ENCODE data around the gene MYL12B.
"Not testable (repeated sequence)": the region's sequence is repeated elsewhere in the genome, so short reads cannot be mapped to it uniquely, and the experiment has no call there.

Gene MYL12B

GRCh38 chr18:3305354-3305762 is 43.4 kb downstream of the MYL12B start:
- peak in 1 of 2 donors; percentile 19 for DNase-seq

- no peak for DNase-seq
Measured at GRCh38 chr18:3305933-3306332, 44.0 kb downstream of the MYL12B start.

- DNase-seq = no peak
Measured at GRCh38 chr18:3306391-3306790, 44.5 kb downstream of the MYL12B start.

- DNase-seq = no peak
Measured at GRCh38 chr18:3313685-3314084, 51.8 kb downstream of the MYL12B start.

GRCh38 chr18:3315344-3315743 is 53.4 kb downstream of the MYL12B start:
- not testable (repeated sequence) for DNase-seq

GRCh38 chr18:3319399-3319798 is 57.5 kb downstream of the MYL12B start:
- DNase-seq = no peak

GRCh38 chr18:3319894-3320454 is 58.0 kb downstream of the MYL12B start:
- DNase-seq = no peak

- no peak for DNase-seq
Measured at GRCh38 chr18:3321133-3321812, 59.3 kb downstream of the MYL12B start.

GRCh38 chr18:3323900-3324299 is 62.0 kb downstream of the MYL12B start:
- DNase-seq = peak in 1 of 2 donors; percentile 48
